Spinal cord (tissue), 10 donors: ENCODE measurements around the gene CD7. TPM values are rescaled to one million over a fixed set of nuclear protein-coding genes. Genes with fewer than 3 reads are reported as not detected.

ENCODE experiments used
- DNase-seq, 6 donors: peaks; one replicate each; pipeline versions ENCODE4 v3.0.0 to v3.0.0-alpha.2; 2013 to 2015; ENCODE audit warnings: low spot score in 6 of 6, low read depth in 4 of 6
- H3K27ac ChIP-seq: one replicate; pipeline ENCODE4 v1.5.1; 2013; ENCODE audit warnings: low read depth, low read length, control low read depth
- H3K27me3 ChIP-seq: one replicate; pipeline ENCODE4 v1.6.1; 2013; ENCODE audit warnings: low read length; ENCODE audit not compliant: control insufficient read depth, insufficient read depth
- H3K36me3 ChIP-seq: one replicate; pipeline ENCODE4 v1.6.1; 2013; ENCODE audit warnings: low read length; ENCODE audit not compliant: control insufficient read depth, insufficient read depth
- H3K4me1 ChIP-seq: one replicate; pipeline ENCODE4 v1.6.1; 2013; ENCODE audit warnings: low read length; ENCODE audit not compliant: control insufficient read depth, insufficient read depth
- H3K4me3 ChIP-seq: one replicate; pipeline ENCODE4 v1.5.1; 2013; ENCODE audit warnings: low read depth, low read length, control low read depth
- H3K9me3 ChIP-seq: one replicate; pipeline ENCODE4 v1.6.1; 2013; ENCODE audit warnings: low read length; ENCODE audit not compliant: control insufficient read depth, insufficient read depth
- WGBS: methylation state at CpG from one replicate; pipeline ENCODE4 v1.1.5; 2013; ENCODE audit warnings: missing lambda C conversion rate; ENCODE audit not compliant: insufficient coverage; 5-methylcytosine and 5-hydroxymethylcytosine counted together
- polyA plus RNA-seq, 2 donors: library from polyadenylated mRNA; unstranded; fragments of 120-200 nt; gene quantifications; one replicate each; pipeline ENCODE4 v1.2.1, GENCODE V29; 2013; ENCODE audit not compliant: insufficient read length in 2 of 2
- total RNA-seq, 2 donors: library from RNA; depleted of rRNA in 1 of 2; stranded (reverse); fragments of 120-200 nt in 1 of 2; fragments of >200 nt in 1 of 2; gene quantifications; one replicate each; pipeline versions ENCODE4 v1.2.3 to v1.2.4, GENCODE V29; 2013 to 2014
- donor health status: healthy.

The CD7 gene
- total and polyA plus RNA-seq, 4 donors = 0.33 to 0.42 (median 0.41) TPM; not detected in 1

DNA sequence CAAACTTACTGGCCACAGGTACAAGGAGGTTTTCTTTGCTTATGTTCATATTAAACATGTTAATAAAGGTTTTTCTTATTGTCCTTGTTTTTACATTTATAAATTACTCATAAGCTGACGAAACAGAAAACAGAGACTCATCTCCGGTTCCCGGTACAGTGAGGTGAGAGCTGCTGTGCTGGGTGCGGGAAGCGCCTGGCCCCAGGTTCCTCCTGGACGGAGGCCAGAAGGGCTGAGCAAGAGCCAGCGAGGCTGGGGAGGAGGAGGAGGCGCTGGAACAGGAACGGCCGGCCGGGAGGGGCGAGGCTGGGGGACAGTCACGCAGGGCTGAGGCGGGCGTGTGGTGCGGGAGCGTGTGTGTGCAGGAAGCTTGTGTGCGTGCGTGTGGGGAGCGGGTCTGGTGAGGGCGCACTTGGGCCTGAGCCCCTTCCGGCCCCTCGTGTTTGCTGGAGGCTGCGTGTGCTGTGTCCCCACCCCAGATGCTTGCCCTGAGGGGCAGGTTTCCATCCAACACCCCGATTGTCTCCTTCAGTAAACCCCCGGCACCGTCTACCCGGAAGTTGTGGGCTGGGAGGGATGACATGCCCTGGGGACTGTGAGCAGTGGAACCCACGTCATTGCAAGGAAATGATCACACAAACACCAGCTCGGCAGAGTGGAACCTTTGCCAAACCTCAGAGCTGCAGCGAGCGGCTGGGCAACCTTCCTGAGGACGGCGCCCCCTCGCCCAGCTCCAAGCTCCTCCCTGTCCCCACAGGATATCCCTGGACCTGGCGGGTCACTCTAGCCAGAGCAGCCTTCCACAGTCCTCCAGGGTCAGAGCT is 19.5 kb downstream of the CD7 start:
- DNase-seq = peak in 2 of 6 donors; percentile 54 to 85
- Histone ChIP-seq H3K9me3 (no peaks in the 10 kb centered on the region), H3K4me3 (peak overlapping the region; percentile 39), H3K27me3 (no peaks in the 10 kb centered on the region), H3K36me3 (no peaks in the 10 kb centered on the region), H3K4me1 (peaks cover 27% of the 10 kb centered on the region), H3K27ac (peak overlapping the region; percentile 40)
- 29% methylated on average over 26 of the region's 36 CpGs for WGBS

DNA sequence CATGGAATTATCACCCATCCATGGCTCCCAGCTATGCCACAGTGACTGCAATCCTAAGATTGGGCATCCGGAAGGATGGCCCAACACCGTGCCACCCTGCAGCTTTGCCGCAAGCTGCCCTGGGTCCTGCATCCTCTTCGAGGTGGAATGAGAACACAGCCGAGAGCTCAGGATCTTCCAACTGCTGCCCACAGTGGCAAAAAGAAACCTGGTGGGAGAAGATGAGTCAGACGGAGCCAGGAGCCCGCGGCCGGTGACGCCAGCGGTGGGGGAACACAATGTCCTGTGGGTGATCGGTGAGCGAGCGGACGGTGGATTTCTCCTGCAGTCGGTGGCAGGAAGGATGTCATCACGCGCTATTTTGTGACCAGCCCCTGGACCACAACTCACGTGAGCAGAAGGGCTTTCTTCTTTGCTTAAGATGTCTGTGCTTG is 20.1 kb downstream of the CD7 start:
- H3K36me3 ChIP-seq = no peaks in the 10 kb centered on the region
- H3K27me3 ChIP-seq = no peaks in the 10 kb centered on the region
- DNase-seq = peak in 1 of 6 donors; percentile 4
- H3K27ac ChIP-seq = no peak overlapping the region
- peaks cover 27% of the 10 kb centered on the region for H3K4me1 ChIP-seq
- no peaks in the 10 kb centered on the region for H3K9me3 ChIP-seq
- no peak overlapping the region for H3K4me3 ChIP-seq
- 80% methylated on average over 16 of the region's 19 CpGs for WGBS

DNA sequence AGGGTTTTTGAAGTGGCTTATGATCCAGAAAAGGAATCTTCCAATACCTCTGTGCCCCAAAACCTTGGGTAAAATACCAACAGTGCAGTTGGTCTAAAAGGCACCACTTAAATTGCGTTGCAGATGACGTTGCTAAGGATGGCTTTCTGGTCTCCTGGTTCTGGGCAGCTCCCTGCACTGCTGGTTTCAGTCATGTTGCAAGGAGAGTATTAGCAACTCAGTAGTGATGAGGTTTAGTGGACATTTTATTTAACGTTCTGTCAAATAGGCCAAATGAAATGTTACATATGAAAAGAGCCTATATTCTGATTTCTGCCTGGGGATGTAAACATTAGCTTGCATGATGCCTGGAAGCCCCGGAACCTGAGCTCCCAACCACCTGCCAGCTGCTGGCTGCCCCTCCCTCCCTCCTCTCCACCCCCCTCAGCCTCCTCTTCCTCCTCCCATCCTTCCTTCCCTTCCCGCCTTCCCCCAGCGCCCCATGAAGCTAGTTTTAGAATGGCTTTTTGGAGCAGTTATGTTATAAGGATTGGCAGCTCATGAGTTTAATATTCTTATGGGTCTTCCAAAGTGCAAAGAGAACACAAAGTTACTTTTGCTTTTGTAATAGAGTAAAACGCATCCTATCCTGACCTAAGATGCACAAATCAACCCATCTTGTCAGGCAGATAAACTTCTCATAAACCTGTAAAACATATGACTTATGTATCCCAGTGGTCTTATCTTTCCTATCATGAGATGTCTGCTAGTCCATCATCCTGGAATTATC is 20.7 kb downstream of the CD7 start:
- no peak for DNase-seq
- Histone ChIP-seq H3K4me3 (no peak overlapping the region), H3K9me3 (no peaks in the 10 kb centered on the region), H3K27ac (no peak overlapping the region), H3K27me3 (no peaks in the 10 kb centered on the region), H3K4me1 (peaks cover 33% of the 10 kb centered on the region), H3K36me3 (no peaks in the 10 kb centered on the region)
- WGBS = 62% methylated on average over 3 of the region's 7 CpGs

DNA sequence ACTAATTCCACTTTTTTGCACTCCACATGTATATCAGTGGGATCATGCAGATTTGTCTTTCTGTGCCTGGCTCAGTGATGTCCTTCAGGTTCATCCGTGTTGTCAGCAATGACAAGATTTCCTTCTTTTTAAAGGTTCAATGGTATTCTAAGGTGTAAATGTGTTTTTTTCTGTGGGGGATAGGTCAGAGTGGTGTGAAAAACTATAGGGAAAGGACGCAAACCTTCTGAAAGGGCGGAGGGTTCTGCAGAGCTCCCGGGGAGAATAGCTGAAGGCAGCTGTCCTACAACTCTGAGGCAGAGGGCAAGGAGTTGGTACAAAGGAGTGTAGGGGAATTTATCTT is 22.0 kb downstream of the CD7 start:
- WGBS = 83% methylated on average over 4 of the region's 4 CpGs
- no peak overlapping the region for H3K4me3 ChIP-seq
- DNase-seq = no peak
- no peak overlapping the region for H3K27ac ChIP-seq
- H3K36me3 ChIP-seq = no peaks in the 10 kb centered on the region
- no peaks in the 10 kb centered on the region for H3K9me3 ChIP-seq
- peaks cover 34% of the 10 kb centered on the region for H3K4me1 ChIP-seq
- no peaks in the 10 kb centered on the region for H3K27me3 ChIP-seq

DNA sequence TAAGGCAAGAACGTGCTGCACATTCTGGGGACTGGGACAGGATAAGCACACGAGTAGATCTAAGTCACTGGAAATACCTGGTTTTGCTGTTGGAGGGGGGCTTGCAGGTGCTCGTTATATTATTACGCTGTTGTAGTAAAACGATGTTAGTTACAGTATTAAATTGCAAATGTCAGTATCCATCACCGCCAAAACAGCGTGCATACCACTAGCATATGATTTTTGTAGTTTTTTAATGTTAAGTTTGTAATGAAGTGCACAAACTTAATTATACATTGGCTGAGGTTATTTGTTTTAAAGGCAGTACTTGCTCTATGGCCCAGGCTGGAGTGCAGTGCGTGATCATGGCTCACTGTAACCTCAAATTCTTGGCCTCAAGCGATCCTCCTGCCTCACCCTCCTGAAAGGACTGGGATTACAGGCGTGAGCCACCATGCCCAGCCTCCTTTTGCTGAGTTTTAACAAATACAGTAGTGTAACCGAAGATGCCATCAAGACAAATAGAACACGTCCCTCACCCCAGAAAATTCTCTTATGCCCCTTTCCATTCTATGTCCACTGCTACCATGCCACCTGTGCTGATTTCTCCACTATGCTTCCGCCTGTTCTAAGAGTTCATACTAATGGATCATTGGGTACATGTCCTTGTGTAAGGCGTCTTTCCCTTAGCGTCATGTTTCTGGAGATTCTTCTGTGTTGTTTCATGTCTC is 23.2 kb downstream of the CD7 start:
- H3K27ac ChIP-seq = peak overlapping the region; percentile 75
- H3K36me3 ChIP-seq = no peaks in the 10 kb centered on the region
- H3K4me3 ChIP-seq = peak overlapping the region; percentile 26
- no peaks in the 10 kb centered on the region for H3K9me3 ChIP-seq
- H3K27me3 ChIP-seq = no peaks in the 10 kb centered on the region
- no peak for DNase-seq
- WGBS = 72% methylated on average over 6 of the region's 15 CpGs
- H3K4me1 ChIP-seq = peaks cover 34% of the 10 kb centered on the region

DNA sequence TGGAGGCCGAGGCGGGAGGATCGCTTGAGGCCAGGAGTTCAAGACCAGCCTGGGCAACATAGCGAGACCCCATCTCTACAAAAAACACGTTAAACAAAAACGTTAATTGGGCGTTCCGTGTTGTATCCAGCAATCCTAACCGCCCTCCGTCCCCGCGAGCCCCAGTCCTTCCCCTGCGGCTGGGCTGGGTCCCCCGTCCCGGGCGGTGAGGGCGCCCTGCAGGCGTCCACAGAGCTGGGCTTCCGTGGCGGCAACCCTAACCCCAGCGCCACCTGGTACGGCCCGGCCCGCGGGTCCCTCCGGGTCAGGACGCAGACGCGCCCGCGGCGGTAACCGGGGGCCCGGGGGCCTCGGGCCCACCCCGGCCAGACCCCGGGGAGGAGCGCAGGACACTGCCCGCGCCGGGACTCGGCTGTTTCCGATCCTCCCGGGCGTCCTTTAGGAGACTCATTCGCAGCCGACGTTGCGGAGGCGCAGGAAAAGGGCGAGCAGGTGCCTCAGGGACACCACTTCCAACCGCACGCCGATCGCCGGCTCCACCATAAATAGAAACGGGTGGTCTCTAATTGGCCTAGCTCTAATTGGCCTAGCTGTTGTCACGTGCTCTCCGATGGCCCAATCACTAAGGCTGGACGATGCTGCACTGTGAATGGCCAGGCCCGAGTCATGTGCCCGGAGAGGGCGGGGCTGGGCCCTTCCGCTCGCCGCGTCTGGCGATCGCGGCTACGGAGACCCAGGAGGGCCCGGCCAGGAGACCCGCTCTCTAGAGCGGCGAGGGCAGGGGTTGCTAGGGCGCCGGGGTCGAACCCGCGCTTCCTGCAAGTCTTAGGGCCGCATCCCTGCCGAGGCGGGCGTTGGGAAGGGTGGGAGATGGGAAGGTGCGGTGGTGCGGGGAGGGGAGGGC is 24.9 kb downstream of the CD7 start:
- H3K27me3 ChIP-seq = no peaks in the 10 kb centered on the region
- H3K27ac ChIP-seq = peak overlapping the region; percentile 98
- no peaks in the 10 kb centered on the region for H3K9me3 ChIP-seq
- WGBS = 3% methylated on average over 84 of the region's 86 CpGs
- H3K4me1 ChIP-seq = peaks cover 21% of the 10 kb centered on the region
- peak; percentile 91 to 99 (median 96) for DNase-seq
- no peaks in the 10 kb centered on the region for H3K36me3 ChIP-seq
- peak overlapping the region; percentile 85 for H3K4me3 ChIP-seq

DNA sequence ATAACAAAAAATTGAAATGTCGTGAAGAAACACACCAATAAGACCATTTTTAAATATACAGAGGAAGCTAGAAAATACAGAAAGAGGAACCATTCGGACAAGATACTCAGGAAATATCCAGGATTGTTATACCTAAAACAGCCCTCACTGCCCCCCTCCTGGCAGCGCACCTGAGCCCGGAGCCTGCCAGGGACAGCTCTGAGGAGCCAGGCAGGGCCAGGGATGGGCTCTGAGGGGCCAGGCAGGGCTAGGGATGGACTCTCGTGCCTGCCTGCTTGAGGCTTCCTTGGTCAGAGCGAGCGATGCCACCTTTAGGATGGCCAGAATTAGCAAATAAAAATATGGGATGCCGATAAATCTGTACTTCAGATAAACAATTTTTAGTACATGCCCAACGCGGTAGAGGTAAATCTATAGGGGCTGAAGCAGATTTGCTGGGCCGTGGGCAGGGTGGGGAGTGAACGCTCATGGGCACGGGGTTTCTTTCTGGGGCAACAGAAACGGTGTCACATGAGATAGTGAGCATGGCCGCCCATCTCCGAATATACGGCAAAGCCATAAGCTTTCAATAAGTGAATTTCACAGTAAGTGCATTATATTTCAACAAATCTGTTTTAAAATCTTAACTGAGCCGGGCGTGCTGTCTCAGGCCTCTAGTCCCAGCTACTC is 25.7 kb downstream of the CD7 start:
- Histone ChIP-seq H3K36me3 (no peaks in the 10 kb centered on the region), H3K4me1 (peaks cover 17% of the 10 kb centered on the region), H3K27me3 (no peaks in the 10 kb centered on the region), H3K9me3 (peaks cover 4% of the 10 kb centered on the region), H3K4me3 (peak overlapping the region; percentile 85), H3K27ac (no peak overlapping the region)
- DNase-seq = no peak
- 87% methylated on average over 12 of the region's 19 CpGs for WGBS

DNA sequence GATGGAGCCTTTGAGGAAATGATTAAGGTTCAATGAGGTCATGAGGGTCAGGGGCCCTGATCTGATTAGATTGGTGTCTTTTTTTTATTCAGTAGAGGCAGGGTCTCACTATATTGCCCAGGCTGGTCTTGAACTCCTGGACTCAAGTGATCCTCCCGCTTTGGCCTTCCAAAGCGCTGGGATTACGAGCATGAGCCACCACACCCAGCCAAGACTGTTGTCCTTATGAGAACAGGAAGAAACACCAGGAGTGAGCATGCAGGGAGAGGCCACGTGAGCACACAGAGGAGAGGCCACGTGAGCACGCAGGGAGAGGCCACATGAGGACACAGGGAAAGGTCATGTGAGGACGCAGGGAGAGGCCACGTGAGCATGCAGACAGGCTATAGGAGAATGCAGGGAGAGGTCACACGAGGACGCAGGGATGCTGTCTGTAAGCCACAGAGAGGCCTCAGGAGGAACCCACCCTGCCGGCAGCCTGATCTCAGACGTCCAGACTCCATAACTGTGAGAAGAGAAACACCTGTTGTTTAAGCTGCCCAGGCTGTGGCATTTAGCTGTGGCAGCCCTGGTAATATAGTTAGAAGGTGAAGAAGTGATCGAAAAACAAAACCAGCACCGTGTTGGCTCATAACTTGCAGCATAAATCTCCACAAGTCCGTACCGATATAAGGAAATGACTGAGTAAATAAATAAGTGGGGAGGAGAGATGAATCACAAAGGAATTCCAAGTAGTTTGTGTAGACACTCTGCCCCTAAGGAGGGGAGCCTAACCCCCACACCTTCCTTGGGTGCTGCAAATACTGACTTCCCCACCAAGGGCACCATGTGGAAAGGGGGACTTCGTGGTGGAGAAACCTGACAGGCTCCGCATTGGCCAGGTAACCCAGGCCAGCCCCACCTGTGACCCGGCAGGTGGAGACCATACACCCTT is 29.3 kb downstream of the CD7 start:
- Histone ChIP-seq H3K9me3 (peaks cover 4% of the 10 kb centered on the region), H3K27me3 (no peaks in the 10 kb centered on the region), H3K4me1 (peaks cover 19% of the 10 kb centered on the region), H3K4me3 (no peak overlapping the region), H3K27ac (no peak overlapping the region), H3K36me3 (no peaks in the 10 kb centered on the region)
- WGBS = 86% methylated on average over 12 of the region's 19 CpGs
- no peak for DNase-seq
